ENCODE results near the gene RPF1.

DNA sequence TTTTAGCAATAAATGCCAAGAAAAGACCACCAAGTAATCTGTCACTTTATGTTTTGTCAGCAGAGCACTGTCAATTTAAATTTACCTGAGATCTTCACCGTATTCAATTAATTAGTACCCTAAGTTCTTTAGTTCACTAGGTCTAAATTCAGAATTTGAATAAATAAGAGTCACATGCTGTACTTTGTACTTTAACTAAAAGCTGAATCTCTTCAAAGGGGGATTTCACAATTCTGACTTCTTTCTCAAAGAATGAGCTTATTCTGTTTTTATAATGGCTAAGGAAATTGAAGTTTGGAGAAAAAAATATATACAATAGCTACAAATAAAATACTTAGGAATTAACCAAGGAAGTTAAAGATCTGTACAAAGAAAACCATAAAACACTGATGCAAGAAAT lies 29.4 kb downstream of the RPF1 start:
- TF ChIP-seq TCF4 (CRISPR knock-in tag; IDR thresholded peaks at IDR 0.05; ENCODE audit: borderline replicate concordance) (no peak), ESRRG (CRISPR knock-in tag; IDR thresholded peaks at IDR 0.05) (no peak), ZNF8 (CRISPR knock-in tag; IDR thresholded peaks at IDR 0.05) (no peak), OSR1 (CRISPR knock-in tag; IDR thresholded peaks at IDR 0.05) (no peak), ZNF565 (CRISPR knock-in tag; conservative IDR thresholded peaks at IDR 0.05; ENCODE audit: low read depth) (no peak), PPARA (CRISPR knock-in tag; IDR thresholded peaks at IDR 0.05; ENCODE audit: borderline replicate concordance) (no peak)
- TF ChIP-seq, protein P1, sequence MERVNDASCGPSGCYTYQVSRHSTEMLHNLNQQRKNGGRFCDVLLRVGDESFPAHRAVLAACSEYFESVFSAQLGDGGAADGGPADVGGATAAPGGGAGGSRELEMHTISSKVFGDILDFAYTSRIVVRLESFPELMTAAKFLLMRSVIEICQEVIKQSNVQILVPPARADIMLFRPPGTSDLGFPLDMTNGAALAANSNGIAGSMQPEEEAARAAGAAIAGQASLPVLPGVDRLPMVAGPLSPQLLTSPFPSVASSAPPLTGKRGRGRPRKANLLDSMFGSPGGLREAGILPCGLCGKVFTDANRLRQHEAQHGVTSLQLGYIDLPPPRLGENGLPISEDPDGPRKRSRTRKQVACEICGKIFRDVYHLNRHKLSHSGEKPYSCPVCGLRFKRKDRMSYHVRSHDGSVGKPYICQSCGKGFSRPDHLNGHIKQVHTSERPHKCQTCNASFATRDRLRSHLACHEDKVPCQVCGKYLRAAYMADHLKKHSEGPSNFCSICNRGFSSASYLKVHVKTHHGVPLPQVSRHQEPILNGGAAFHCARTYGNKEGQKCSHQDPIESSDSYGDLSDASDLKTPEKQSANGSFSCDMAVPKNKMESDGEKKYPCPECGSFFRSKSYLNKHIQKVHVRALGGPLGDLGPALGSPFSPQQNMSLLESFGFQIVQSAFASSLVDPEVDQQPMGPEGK (CRISPR knock-in tag; IDR thresholded peaks at IDR 0.05; ENCODE audit: borderline replicate concordance), result no peak
- TF ChIP-seq, protein P2, sequence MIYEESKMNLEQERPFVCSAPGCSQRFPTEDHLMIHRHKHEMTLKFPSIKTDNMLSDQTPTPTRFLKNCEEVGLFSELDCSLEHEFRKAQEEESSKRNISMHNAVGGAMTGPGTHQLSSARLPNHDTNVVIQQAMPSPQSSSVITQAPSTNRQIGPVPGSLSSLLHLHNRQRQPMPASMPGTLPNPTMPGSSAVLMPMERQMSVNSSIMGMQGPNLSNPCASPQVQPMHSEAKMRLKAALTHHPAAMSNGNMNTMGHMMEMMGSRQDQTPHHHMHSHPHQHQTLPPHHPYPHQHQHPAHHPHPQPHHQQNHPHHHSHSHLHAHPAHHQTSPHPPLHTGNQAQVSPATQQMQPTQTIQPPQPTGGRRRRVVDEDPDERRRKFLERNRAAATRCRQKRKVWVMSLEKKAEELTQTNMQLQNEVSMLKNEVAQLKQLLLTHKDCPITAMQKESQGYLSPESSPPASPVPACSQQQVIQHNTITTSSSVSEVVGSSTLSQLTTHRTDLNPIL (CRISPR knock-in tag; IDR thresholded peaks at IDR 0.05; ENCODE audit: low read depth), result no peak
